ENCODE data around the gene EFCAB12.

DNA sequence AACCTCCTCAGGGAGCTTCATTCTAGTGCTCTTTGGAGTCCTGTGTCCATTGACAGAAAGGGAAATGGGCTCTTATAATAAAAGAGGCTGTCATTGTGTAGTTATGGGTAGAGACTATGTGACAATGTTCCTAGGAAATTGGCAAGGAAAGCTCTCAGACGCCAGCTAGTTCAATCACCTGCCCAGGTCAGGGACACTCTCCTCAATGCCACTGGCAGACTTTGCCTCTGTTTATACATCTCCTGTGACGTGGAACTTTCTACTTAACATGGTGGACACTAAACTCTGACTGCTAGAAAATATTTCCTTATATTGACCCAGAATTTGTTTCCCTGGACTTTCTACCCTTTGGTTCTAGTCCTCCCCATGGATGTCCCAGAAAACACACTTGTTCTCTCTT, 2.8 kb downstream of the EFCAB12 start:
- no peak for TF ChIP-seq EZH2phosphoT487 (IDR thresholded peaks at IDR 0.05; ENCODE audit: borderline replicate concordance, low read depth, low read length)
- no peak for TF ChIP-seq CTCF (conservative IDR thresholded peaks at IDR 0.05; ENCODE audit: low read length)
